ENCODE results near the gene FGR. TPM values are rescaled to one million over a fixed set of nuclear protein-coding genes. Genes with fewer than 3 reads are reported as not detected.

Gene FGR
- polyA plus RNA-seq, 3 donors: 371 to 1,340 (median 571) TPM

DNA sequence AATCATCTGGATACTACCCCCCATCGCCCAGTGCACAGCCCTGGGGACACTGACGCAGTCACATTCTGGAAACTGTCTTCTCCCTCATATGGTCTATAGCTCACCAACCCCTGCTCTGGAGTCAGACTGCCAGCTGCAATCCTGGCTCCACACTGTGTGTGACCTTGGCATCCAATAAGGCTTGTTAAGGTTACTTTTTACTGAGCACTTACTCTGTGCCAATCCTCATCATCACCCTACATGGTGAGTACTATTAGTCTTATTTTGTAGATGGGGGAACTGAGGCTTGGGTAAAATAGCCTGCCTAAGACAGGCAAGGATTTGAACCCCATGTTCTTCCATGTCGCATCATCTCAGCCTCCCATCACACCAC, 65.9 kb downstream of the FGR start:
- peaks cover 6 to 20% (median 9%) of the 10 kb centered on the region in 3 donors for H3K27me3 Mint-ChIP-seq (ENCODE audit: low read depth in 3 of 3)
- intact Hi-C loops (cut with micrococcal nuclease): no loop called here
- 82% methylated on average over 3 of the region's 3 CpGs for WGBS (ENCODE audit: insufficient coverage)
- Histone ChIP-seq H3K27me3 (ENCODE audit: control insufficient read depth in 2 of 2, insufficient read depth in 2 of 2, low read length in 2 of 2) (peaks cover 0 to 2% of the 10 kb centered on the region in 2 donors), H3K4me1 (ENCODE audit: control insufficient read depth in 1 of 2, insufficient read depth in 2 of 2, low read length in 2 of 2) (peaks cover 23 to 31% of the 10 kb centered on the region in 2 donors), H3K9ac (ENCODE audit: insufficient read depth, low read length, poor library complexity, severe bottlenecking) (peak overlapping the region; percentile 47), H3K27ac (ENCODE audit: low read depth in 1 of 2, low read length in 2 of 2) (no peak overlapping the region), H3K9me3 (replicated peaks in 1 of 2; ENCODE audit: control insufficient read depth in 1 of 2, insufficient read depth in 1 of 2, low read length in 2 of 2) (no peaks in the 10 kb centered on the region), H3K79me2 (ENCODE audit: insufficient read depth, low read length) (no peaks in the 10 kb centered on the region), H3K36me3 (replicated peaks in 1 of 2; ENCODE audit: control insufficient read depth in 1 of 2, insufficient read depth in 2 of 2, low read length in 2 of 2) (no peaks in the 10 kb centered on the region), H3K4me2 (replicated peaks; ENCODE audit: extremely low read depth, low read length, poor library complexity, severe bottlenecking) (peak overlapping the region; percentile 79), H3K4me3 (replicated peaks in 1 of 3; ENCODE audit: low read depth in 2 of 3, low read length in 3 of 3) (peak overlapping the region in 1 of 3 experiments; percentile 62), H2AFZ (ENCODE audit: insufficient read depth, low read depth, low read length, poor library complexity, severe bottlenecking) (peak overlapping the region; percentile 71), H4K20me1 (ENCODE audit: insufficient read depth, low read length) (peaks cover 78% of the 10 kb centered on the region)
- H3K9me3 Mint-ChIP-seq: peaks cover 0 to 2% (median 0%) of the 10 kb centered on the region in 7 donors
- H3K36me3 Mint-ChIP-seq: peaks cover 0 to 5% of the 10 kb centered on the region in 2 donors
- DNase-seq: no peak
- H3K27ac Mint-ChIP-seq: peak overlapping the region in 4 of 7 donors; percentile 18 to 64 (median 28)
- TF ChIP-seq, protein P1, sequence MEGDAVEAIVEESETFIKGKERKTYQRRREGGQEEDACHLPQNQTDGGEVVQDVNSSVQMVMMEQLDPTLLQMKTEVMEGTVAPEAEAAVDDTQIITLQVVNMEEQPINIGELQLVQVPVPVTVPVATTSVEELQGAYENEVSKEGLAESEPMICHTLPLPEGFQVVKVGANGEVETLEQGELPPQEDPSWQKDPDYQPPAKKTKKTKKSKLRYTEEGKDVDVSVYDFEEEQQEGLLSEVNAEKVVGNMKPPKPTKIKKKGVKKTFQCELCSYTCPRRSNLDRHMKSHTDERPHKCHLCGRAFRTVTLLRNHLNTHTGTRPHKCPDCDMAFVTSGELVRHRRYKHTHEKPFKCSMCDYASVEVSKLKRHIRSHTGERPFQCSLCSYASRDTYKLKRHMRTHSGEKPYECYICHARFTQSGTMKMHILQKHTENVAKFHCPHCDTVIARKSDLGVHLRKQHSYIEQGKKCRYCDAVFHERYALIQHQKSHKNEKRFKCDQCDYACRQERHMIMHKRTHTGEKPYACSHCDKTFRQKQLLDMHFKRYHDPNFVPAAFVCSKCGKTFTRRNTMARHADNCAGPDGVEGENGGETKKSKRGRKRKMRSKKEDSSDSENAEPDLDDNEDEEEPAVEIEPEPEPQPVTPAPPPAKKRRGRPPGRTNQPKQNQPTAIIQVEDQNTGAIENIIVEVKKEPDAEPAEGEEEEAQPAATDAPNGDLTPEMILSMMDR (IDR thresholded peaks at IDR 0.05): no peak
- H3K4me3 Mint-ChIP-seq: peak overlapping the region; percentile 64 to 72
- H3K4me1 Mint-ChIP-seq: peaks cover 50% of the 10 kb centered on the region

DNA sequence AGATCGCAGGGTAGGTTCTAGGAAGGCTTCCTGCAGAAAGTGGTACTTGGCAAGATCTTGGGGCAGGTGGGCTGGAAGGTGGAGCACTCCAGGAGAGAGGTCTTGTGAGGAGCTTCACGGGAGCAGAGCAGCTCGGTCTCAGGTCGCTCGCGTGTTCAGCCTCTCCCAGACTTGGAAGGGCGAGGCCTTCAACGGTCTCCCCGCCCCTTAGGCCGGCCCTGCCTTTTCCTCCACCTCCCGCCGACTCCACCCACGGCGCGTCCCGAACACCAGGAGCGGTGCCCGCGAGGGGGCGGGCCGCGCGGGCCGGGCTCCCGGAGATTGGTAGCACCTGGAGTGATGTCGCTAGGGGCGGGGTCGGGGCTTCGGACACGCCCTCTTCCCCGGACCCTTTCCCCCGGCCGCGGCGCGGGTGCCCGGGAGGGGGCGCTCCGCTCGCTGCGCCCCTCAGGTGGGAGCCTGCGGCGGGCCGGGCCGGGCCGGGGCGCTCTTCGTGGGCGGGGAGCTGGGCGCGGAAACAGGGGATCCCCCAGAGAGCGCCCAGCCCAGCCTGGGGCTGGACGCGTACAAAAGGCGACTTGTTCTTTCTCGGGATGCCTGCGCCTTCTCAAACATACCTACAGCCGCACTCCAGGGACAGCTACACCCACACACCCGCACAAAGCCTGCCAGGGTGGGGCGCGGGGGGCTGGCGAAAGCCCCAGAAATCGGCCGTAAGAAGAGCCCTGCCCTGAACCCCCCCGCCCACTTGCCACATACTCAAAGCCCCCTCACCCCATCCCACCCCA, 66.5 kb downstream of the FGR start:
- Histone ChIP-seq H3K4me2 (replicated peaks; ENCODE audit: extremely low read depth, low read length, poor library complexity, severe bottlenecking) (peak overlapping the region; percentile 79), H3K4me1 (ENCODE audit: control insufficient read depth in 1 of 2, insufficient read depth in 2 of 2, low read length in 2 of 2) (peaks cover 29 to 37% of the 10 kb centered on the region in 2 donors), H2AFZ (ENCODE audit: insufficient read depth, low read depth, low read length, poor library complexity, severe bottlenecking) (peak overlapping the region; percentile 71), H3K27me3 (ENCODE audit: control insufficient read depth in 2 of 2, insufficient read depth in 2 of 2, low read length in 2 of 2) (no peaks in the 10 kb centered on the region), H3K36me3 (replicated peaks in 1 of 2; ENCODE audit: control insufficient read depth in 1 of 2, insufficient read depth in 2 of 2, low read length in 2 of 2) (no peaks in the 10 kb centered on the region), H3K79me2 (ENCODE audit: insufficient read depth, low read length) (no peaks in the 10 kb centered on the region), H3K9me3 (replicated peaks in 1 of 2; ENCODE audit: control insufficient read depth in 1 of 2, insufficient read depth in 1 of 2, low read length in 2 of 2) (no peaks in the 10 kb centered on the region), H4K20me1 (ENCODE audit: insufficient read depth, low read length) (peaks cover 78% of the 10 kb centered on the region), H3K9ac (ENCODE audit: insufficient read depth, low read length, poor library complexity, severe bottlenecking) (peak overlapping the region; percentile 47), H3K27ac (ENCODE audit: low read depth in 1 of 2, low read length in 2 of 2) (no peak overlapping the region), H3K4me3 (replicated peaks in 1 of 3; ENCODE audit: low read depth in 2 of 3, low read length in 3 of 3) (peak overlapping the region; percentile 14 to 62 (median 15))
- WGBS (ENCODE audit: insufficient coverage): 2% methylated on average over 59 of the region's 65 CpGs
- H3K27ac Mint-ChIP-seq: peak overlapping the region in 4 of 7 donors; percentile 10 to 79 (median 43)
- TF ChIP-seq, protein P1 (IDR thresholded peaks at IDR 0.05): peak; percentile 80
- intact Hi-C loops (cut with micrococcal nuclease): no loop called here
- H3K9me3 Mint-ChIP-seq: peaks cover 0 to 2% (median 0%) of the 10 kb centered on the region in 7 donors
- peak; percentile 88 to 90 (median 88) for DNase-seq
- H3K36me3 Mint-ChIP-seq: peaks cover 0 to 5% of the 10 kb centered on the region in 2 donors
- peak overlapping the region; percentile 72 to 88 for H3K4me3 Mint-ChIP-seq
- H3K4me1 Mint-ChIP-seq: peaks cover 53% of the 10 kb centered on the region
- peaks cover 5 to 15% (median 6%) of the 10 kb centered on the region in 3 donors for H3K27me3 Mint-ChIP-seq (ENCODE audit: low read depth in 3 of 3)

Measured in CD14-positive monocyte (primary cell).